ENCODE measurements around the gene GOLPH3. TPM values are rescaled to one million over a fixed set of nuclear protein-coding genes. Genes with fewer than 3 reads are reported as not detected.
"Not testable (repeated sequence)": the region's sequence is repeated elsewhere in the genome, so short reads cannot be mapped to it uniquely, and the experiment has no call there.

The GOLPH3 gene
- polyA plus RNA-seq, result 10 to 100 TPM; 53.0 to 93.2 (median 74.4) TPM
- long read RNA-seq, donor 1, transcript GOLPH3-201 (4 exons, 2,721 nt), result major isoform, 71 of 79 reads
- long read RNA-seq, donor 1, partial matches to known transcripts, result 6 of 79 reads
- long read RNA-seq, donor 1, other reads (novel, unspliced or antisense), result 0 of 79 reads
- long read RNA-seq, donor 2, transcript GOLPH3-201 (4 exons, 2,721 nt), result major isoform, 21 of 21 reads
- long read RNA-seq, donor 2, partial matches to known transcripts, result 0 of 21 reads
- long read RNA-seq, donor 2, other reads (novel, unspliced or antisense), result 0 of 21 reads
- long read RNA-seq, donor 3, transcript GOLPH3-201 (4 exons, 2,721 nt), result major isoform, 13 of 13 reads
- long read RNA-seq, donor 3, partial matches to known transcripts, result 0 of 13 reads
- long read RNA-seq, donor 3, other reads (novel, unspliced or antisense), result 0 of 13 reads
- long read RNA-seq, donor 4, partial matches to known transcripts, result 0 of 1 reads
- long read RNA-seq, donor 4, other reads (novel, unspliced or antisense), result 0 of 1 reads
- long read RNA-seq, donor 5, transcript GOLPH3-201 (4 exons, 2,721 nt), result major isoform, 5 of 5 reads
- long read RNA-seq, donor 5, partial matches to known transcripts, result 0 of 5 reads
- long read RNA-seq, donor 5, other reads (novel, unspliced or antisense), result 0 of 5 reads
- long read RNA-seq, donor 6, transcript GOLPH3-201 (4 exons, 2,721 nt), result major isoform, 29 of 29 reads
- long read RNA-seq, donor 6, partial matches to known transcripts, result 0 of 29 reads
- long read RNA-seq, donor 6, other reads (novel, unspliced or antisense), result 0 of 29 reads
- long read RNA-seq, donor 7, transcript GOLPH3-201 (4 exons, 2,721 nt), result major isoform, 25 of 25 reads
- long read RNA-seq, donor 7, partial matches to known transcripts, result 0 of 25 reads
- long read RNA-seq, donor 7, other reads (novel, unspliced or antisense), result 0 of 25 reads
- long read RNA-seq, donor 8, partial matches to known transcripts, result 0 of 3 reads
- long read RNA-seq, donor 8, other reads (novel, unspliced or antisense), result 0 of 3 reads
- long read RNA-seq, donor 9, partial matches to known transcripts, result 0 of 4 reads
- long read RNA-seq, donor 9, other reads (novel, unspliced or antisense), result 0 of 4 reads
- long read RNA-seq, donor 10, transcript GOLPH3-201 (4 exons, 2,721 nt), result major isoform, 60 of 61 reads
- long read RNA-seq, donor 10, partial matches to known transcripts, result 0 of 61 reads
- long read RNA-seq, donor 10, other reads (novel, unspliced or antisense), result 0 of 61 reads

- peak within 1 kb of the TSS; percentile 69 to 99 (median 89) for H3K4me3 ChIP-seq (ENCODE audit: low read depth in 1 of 3, low read length in 3 of 3)
- no peaks in the 10 kb centered on the region for H3K27me3 ChIP-seq (ENCODE audit: control insufficient read depth in 3 of 3, insufficient read depth in 3 of 3, low read length in 3 of 3)
- no peak for FAIRE-seq
- H3K9me3 ChIP-seq (ENCODE audit: control insufficient read depth in 2 of 2, insufficient read depth in 1 of 2, low read depth in 1 of 2, low read length in 1 of 2), result peaks cover 0 to 3% of the 10 kb centered on the region in 2 donors
- peak within 1 kb of the TSS; percentile 99 to 100 (median 99) for H3K27ac ChIP-seq (ENCODE audit: low read depth in 1 of 3, low read length in 2 of 3)
- H3K36me3 ChIP-seq (ENCODE audit: control insufficient read depth in 3 of 3, insufficient read depth in 2 of 3, low read depth in 1 of 3, low read length in 3 of 3), result peaks cover 1 to 10% (median 3%) of the 10 kb centered on the region in 3 donors
- peaks cover 0 to 6% (median 5%) of the 10 kb centered on the region in 3 donors for H3K4me1 ChIP-seq (ENCODE audit: control insufficient read depth in 3 of 3, insufficient read depth in 2 of 3, low read depth in 1 of 3, low read length in 2 of 3)
- WGBS, 3 donors, result 0 to 1% (median 1%) methylated on average over 54 to 85 of the region's 85 CpGs
- DNase-seq, result peak; percentile 87 to 96
These were observed at the start of gene GOLPH3 for GRCh38 chr5:32174011-32174870. TSS of gene GOLPH3 (minus strand) at chr5:32174319. CDS start at chr5:32174034, 285 bp downstream.

DNA sequence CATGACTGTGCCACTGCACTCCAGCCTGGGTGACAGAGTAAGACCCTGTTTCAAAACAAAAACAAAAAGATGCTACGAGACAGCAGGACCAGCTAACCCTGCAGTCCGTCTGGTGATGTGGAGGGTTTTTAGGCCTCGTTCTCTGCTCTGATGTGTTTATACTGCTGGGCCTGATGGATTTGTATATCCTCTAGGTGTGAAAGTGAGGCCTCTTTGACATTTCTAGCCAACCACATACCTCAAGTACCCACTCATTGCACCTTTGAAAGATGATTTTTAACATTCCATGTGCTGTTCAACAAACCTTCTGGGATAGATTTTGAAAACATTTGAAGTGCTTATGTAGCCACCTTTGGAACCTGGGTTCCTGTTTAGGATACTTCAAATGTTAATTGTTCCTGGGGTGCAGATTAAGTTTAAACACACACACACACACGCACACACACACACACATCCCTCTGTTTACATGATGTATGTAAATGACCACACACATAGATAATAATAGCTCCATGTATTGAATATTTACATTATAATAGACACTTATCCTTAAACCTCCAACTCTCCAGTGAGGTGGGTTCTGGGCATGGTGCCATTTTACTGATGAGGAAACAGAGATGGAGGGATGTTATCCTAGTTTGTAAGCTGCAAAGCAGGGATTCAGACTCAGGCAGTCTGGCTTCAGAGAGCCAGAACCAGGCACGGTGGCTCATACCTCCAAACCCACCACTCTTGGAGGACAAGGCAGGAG lies 48.8 kb upstream of the GOLPH3 start:
- Histone ChIP-seq H3K4me3 (ENCODE audit: low read depth in 1 of 3, low read length in 3 of 3) (no peak overlapping the region), H3K36me3 (ENCODE audit: control insufficient read depth in 3 of 3, insufficient read depth in 2 of 3, low read depth in 1 of 3, low read length in 3 of 3) (peaks cover 0 to 5% (median 0%) of the 10 kb centered on the region in 3 donors), H3K9me3 (ENCODE audit: control insufficient read depth in 2 of 2, insufficient read depth in 1 of 2, low read depth in 1 of 2, low read length in 1 of 2) (peaks cover 0 to 3% of the 10 kb centered on the region in 2 donors), H3K4me1 (ENCODE audit: control insufficient read depth in 3 of 3, insufficient read depth in 2 of 3, low read depth in 1 of 3, low read length in 2 of 3) (no peaks in the 10 kb centered on the region), H3K27ac (ENCODE audit: low read depth in 1 of 3, low read length in 2 of 3) (no peak overlapping the region), H3K27me3 (ENCODE audit: control insufficient read depth in 3 of 3, insufficient read depth in 3 of 3, low read length in 3 of 3) (no peaks in the 10 kb centered on the region)
- WGBS, 3 donors, result 87 to 90% (median 87%) methylated on average over 5 of the region's 5 CpGs
- DNase-seq (no peak), FAIRE-seq (no peak)

DNA sequence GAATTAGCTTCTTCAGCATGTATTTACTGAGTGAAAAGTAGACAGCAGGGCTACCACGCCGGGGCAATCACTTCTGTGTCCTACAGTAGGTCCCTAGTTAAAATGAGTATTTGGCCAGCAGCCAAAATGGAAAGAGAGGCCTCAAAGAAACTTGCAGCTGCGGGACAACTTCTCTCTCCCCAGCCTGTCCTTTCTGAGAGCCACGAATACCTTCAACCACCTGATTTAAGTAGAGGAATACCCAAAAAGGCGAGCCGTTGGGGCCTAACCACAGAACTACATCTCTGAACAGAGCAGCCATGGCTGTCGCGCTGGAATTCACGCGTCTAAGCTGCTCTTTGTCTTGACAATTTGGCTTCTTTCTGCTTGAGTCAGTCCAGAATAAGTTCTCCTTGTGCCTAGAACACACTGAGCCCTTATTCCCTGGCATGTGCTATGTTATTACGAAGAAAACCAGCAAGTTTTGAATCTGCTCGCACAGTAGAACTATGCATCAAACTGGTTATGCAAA lies 43.8 kb upstream of the GOLPH3 start:
- 56 to 66% (median 66%) methylated on average over 12 of the region's 12 CpGs for WGBS, 3 donors
- H3K9me3 ChIP-seq (ENCODE audit: control insufficient read depth in 2 of 2, insufficient read depth in 1 of 2, low read depth in 1 of 2, low read length in 1 of 2), result no peaks in the 10 kb centered on the region
- peak in 1 of 2 donors; percentile 26 for DNase-seq

GRCh38 chr5:32214344-32214743 lies 40.2 kb upstream of the GOLPH3 start:
- not testable (repeated sequence) for FAIRE-seq; H3K27ac ChIP-seq (ENCODE audit: low read depth in 1 of 3, low read length in 2 of 3); H3K4me1 ChIP-seq (ENCODE audit: control insufficient read depth in 3 of 3, insufficient read depth in 2 of 3, low read depth in 1 of 3, low read length in 2 of 3); H3K4me3 ChIP-seq (ENCODE audit: low read depth in 1 of 3, low read length in 3 of 3); H3K9me3 ChIP-seq (ENCODE audit: control insufficient read depth in 2 of 2, insufficient read depth in 1 of 2, low read depth in 1 of 2, low read length in 1 of 2); H3K36me3 ChIP-seq (ENCODE audit: control insufficient read depth in 3 of 3, insufficient read depth in 2 of 3, low read depth in 1 of 3, low read length in 3 of 3); H3K27me3 ChIP-seq (ENCODE audit: control insufficient read depth in 3 of 3, insufficient read depth in 3 of 3, low read length in 3 of 3); DNase-seq
- WGBS, 3 donors, result 90 to 96% (median 95%) methylated on average over 1 of the region's 1 CpG

More for the DNA sequence above, 43.8 kb upstream of the GOLPH3 start:
- no peaks in the 10 kb centered on the region for H3K36me3 ChIP-seq (ENCODE audit: control insufficient read depth in 3 of 3, insufficient read depth in 2 of 3, low read depth in 1 of 3, low read length in 3 of 3)
- H3K27me3 ChIP-seq (ENCODE audit: control insufficient read depth in 3 of 3, insufficient read depth in 3 of 3, low read length in 3 of 3), result no peaks in the 10 kb centered on the region
- H3K4me3 ChIP-seq (ENCODE audit: low read depth in 1 of 3, low read length in 3 of 3), result no peak overlapping the region
- no peak for FAIRE-seq
- no peak overlapping the region for H3K27ac ChIP-seq (ENCODE audit: low read depth in 1 of 3, low read length in 2 of 3)
- no peaks in the 10 kb centered on the region for H3K4me1 ChIP-seq (ENCODE audit: control insufficient read depth in 3 of 3, insufficient read depth in 2 of 3, low read depth in 1 of 3, low read length in 2 of 3)

- no peaks in the 10 kb centered on the region for H3K36me3 ChIP-seq (ENCODE audit: control insufficient read depth in 3 of 3, insufficient read depth in 2 of 3, low read depth in 1 of 3, low read length in 3 of 3)
- DNase-seq, result no peak
- 77 to 95% (median 92%) methylated on average over 3 of the region's 3 CpGs for WGBS, 3 donors
- H3K4me1 ChIP-seq (ENCODE audit: control insufficient read depth in 3 of 3, insufficient read depth in 2 of 3, low read depth in 1 of 3, low read length in 2 of 3), result peaks cover 0 to 3% (median 0%) of the 10 kb centered on the region in 3 donors
- H3K9me3 ChIP-seq (ENCODE audit: control insufficient read depth in 2 of 2, insufficient read depth in 1 of 2, low read depth in 1 of 2, low read length in 1 of 2), result peaks cover 0 to 6% of the 10 kb centered on the region in 2 donors
- no peak overlapping the region for H3K4me3 ChIP-seq (ENCODE audit: low read depth in 1 of 3, low read length in 3 of 3)
- H3K27me3 ChIP-seq (ENCODE audit: control insufficient read depth in 3 of 3, insufficient read depth in 3 of 3, low read length in 3 of 3), result no peaks in the 10 kb centered on the region
- H3K27ac ChIP-seq (ENCODE audit: low read depth in 1 of 3, low read length in 2 of 3), result no peak overlapping the region
- no peak for FAIRE-seq
These were observed 36.0 kb upstream of the GOLPH3 start for GRCh38 chr5:32210151-32210550.

DNA sequence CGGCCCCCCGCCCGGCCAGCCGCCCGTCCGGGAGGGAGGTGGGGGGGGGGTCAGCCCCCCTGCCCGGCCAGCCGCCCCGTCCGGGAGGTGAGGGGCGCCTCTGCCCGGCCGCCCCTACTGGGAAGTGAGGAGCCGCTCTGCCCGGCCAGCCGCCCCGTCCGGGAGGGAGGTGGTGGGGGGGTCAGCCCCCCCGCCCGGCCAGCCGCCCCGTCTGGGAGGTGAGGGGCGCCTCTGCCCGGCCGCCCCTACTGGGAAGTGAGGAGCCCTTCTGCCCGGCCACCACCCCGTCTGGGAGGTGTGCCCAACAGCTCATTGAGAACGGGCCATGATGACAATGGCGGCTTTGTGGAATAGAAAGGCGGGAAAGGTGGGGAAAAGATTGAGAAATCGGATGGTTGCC lies 34.7 kb upstream of the GOLPH3 start:
- not testable (repeated sequence) for H3K9me3 ChIP-seq (ENCODE audit: control insufficient read depth in 2 of 2, insufficient read depth in 1 of 2, low read depth in 1 of 2, low read length in 1 of 2); H3K4me1 ChIP-seq (ENCODE audit: control insufficient read depth in 3 of 3, insufficient read depth in 2 of 3, low read depth in 1 of 3, low read length in 2 of 3); H3K27ac ChIP-seq (ENCODE audit: low read depth in 1 of 3, low read length in 2 of 3); DNase-seq; FAIRE-seq; H3K27me3 ChIP-seq (ENCODE audit: control insufficient read depth in 3 of 3, insufficient read depth in 3 of 3, low read length in 3 of 3); H3K36me3 ChIP-seq (ENCODE audit: control insufficient read depth in 3 of 3, insufficient read depth in 2 of 3, low read depth in 1 of 3, low read length in 3 of 3); H3K4me3 ChIP-seq (ENCODE audit: low read depth in 1 of 3, low read length in 3 of 3)
- 96 to 100% methylated on average over 8 to 16 of the region's 31 CpGs; no CpG with 5 or more reads in 1 of the 3 donors for whole genome bisulfite sequencing, 3 donors

DNA sequence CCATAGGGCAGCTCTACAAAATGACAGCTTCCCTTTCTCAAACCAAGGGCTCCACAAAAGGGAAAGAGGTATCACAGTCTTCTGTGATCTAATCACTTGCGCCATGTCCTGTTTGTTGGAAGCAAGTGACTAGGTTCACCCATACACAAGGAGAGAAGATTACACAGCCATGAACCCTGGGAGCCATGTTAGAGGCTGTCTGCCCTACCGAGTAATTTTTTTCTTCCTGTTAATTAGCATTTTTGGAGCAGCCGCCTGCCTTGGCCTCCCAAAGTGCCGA lies 33.2 kb upstream of the GOLPH3 start:
- Histone ChIP-seq H3K9me3 (ENCODE audit: control insufficient read depth in 2 of 2, insufficient read depth in 1 of 2, low read depth in 1 of 2, low read length in 1 of 2) (peaks cover 0 to 6% of the 10 kb centered on the region in 2 donors), H3K27ac (ENCODE audit: low read depth in 1 of 3, low read length in 2 of 3) (peak overlapping the region in 1 of 3 donors; percentile 69), H3K27me3 (ENCODE audit: control insufficient read depth in 3 of 3, insufficient read depth in 3 of 3, low read length in 3 of 3) (no peaks in the 10 kb centered on the region), H3K4me1 (ENCODE audit: control insufficient read depth in 3 of 3, insufficient read depth in 2 of 3, low read depth in 1 of 3, low read length in 2 of 3) (peaks cover 0 to 3% (median 0%) of the 10 kb centered on the region in 3 donors), H3K4me3 (ENCODE audit: low read depth in 1 of 3, low read length in 3 of 3) (no peak overlapping the region), H3K36me3 (ENCODE audit: control insufficient read depth in 3 of 3, insufficient read depth in 2 of 3, low read depth in 1 of 3, low read length in 3 of 3) (no peaks in the 10 kb centered on the region)
- WGBS, 3 donors, result 93 to 100% (median 97%) methylated on average over 4 of the region's 4 CpGs
- FAIRE-seq (no peak), DNase-seq (no peak)

Measured in small intestine (tissue), 16 donors.